ENCODE measurements around the gene LAMP1.

GRCh38 chr13:113267642-113268405 is 29.2 kb upstream of the LAMP1 start:
- TF ChIP-seq CTCF (conservative IDR thresholded peaks at IDR 0.05) (no peak), ZFX (IDR thresholded peaks at IDR 0.05) (no peak)

Measured in C4-2B (cell line).